T-helper 9 cell (primary cell): ENCODE results near the gene ORC1.
A peak's percentile ranks its signal among the peaks of the same experiment; 100 is the strongest.

Experiments
- DNase-seq: peaks from one replicate; pipeline ENCODE4 v3.0.0-alpha.2; 2020
- total RNA-seq, 2 donors: gene quantifications; one replicate each; lab custom pipeline; 2026; lab: John Stamatoyannopoulos, UW

ORC1 gene
- total RNA-seq, result 1.9 to 5.6 reads per million in 2 donors

DNA sequence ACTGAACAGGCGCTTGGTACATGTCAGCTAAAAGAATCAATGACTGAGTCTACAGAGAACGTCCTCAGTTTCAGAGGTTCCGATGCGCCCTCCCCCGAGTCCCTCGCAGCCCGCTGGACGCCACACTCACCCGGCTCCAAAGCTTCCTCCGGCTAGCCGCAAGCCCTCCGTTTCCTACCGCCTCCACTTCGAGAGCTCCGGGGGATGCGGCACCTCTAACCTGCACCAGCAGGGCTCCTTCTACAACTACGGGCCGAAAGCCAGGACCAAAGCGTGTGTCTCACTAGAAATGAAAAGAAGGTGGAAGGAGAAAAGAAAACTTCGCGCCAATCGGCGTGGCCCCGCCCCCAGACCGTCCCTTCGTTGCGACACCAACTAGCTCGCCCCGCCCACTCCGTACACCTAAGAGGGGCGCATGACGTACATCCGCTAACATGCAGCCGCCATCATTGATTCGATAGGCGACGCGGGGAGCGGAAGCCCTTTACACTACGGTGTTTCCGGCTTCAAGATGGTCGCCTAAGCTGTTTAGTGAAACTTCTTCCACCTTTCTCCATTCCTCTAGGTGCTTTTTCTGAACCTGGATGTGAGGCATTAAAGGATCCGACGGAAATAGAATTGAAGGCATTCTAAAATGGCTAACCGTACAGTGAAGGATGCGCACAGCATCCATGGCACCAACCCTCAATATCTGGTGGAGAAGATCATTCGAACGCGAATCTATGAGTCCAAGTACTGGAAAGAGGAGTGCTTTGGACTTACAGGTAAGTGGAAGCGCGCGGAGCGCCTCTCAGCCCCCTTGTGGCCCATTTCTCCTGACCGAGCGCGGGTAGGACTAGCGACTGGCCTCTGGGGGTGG lies at the start of gene ORC1, which contains the start of gene PRPF38A:
TSS of gene ORC1 (minus strand) at position 308 of the 859 bp plus-strand sequence. CDS start 2,200 bp downstream, outside the sequence.
TSS of gene PRPF38A (plus strand) at position 487 of the 859 bp plus-strand sequence. CDS start at position 635, 148 bp downstream.
- DNase-seq, result peak; percentile 97

DNA sequence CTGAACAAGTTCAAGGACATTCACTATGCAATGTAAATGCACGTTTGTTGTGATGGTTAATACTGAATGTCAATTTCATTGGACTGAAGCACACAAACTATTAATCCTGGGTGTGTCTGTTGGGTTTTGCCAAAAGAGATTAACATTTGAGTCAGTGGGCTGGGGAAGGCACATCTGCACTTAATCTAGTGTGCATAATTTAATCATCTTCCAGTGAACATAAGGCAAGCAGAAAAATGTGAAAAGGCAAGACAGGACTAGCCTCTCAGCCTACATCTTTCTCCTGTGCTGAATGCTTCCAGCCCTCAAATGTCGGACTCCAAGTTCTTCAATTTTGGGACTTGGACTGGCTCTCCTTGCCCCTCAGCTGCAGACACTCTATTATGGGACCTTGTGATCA lies 40.2 kb upstream of the ORC1 start:
- no peak for DNase-seq

DNA sequence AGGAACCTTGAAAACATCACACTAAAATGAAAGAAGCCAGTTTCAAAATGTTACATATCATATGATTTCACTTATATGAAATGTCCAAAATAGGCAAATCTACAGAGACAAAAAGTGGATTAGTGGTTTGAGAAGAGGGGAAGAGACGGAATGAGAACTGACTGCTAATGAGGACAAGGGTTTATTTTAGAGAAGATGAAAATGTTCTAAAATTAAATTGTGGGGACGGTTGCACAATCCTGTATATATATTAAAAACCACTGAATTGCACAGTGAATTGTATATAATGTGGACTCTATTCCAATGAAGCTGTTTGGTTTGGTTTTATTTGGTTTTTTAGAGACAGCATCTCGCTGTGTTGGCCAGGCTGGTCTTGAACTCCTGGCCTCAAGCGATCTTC lies 35.8 kb upstream of the ORC1 start:
- no peak for DNase-seq

DNA sequence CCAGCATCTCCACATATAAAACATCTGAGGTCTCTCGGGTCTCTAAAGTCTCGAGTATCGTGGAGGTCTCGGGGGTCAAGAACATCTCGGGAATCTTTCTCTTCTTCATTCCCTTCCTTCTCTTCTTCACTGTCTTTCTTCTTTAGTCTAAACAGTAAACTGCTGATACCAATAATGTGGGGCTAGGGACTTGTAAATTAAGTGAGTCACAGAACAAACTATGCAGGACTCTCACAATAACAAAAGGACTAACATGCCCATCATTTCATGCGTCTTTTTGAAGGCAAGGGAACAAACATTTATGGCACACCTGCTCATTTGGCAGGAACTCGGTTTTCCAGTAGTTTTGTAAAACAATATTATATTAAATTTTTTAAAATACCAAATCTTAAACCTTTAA lies 32.6 kb upstream of the ORC1 start:
- no peak for DNase-seq

DNA sequence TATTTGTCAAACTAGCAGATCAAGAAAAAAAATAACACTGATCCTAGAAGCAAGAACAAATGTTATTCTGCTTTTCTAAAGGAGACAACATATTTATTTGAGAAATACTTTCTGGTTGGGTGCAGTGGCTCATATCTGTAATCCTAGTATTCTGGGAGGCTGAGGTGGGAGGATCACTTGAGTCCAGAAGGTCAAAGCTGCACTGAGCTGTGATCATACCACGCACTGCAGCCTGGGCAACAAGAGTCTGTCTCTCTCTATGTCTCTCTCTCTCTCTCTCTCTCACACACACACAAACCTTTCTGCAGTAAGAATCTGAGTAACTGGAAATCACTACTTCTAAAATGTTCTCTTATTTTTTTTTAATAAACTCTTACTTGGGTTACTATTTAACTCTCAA lies 31.4 kb upstream of the ORC1 start:
- DNase-seq, result no peak

DNA sequence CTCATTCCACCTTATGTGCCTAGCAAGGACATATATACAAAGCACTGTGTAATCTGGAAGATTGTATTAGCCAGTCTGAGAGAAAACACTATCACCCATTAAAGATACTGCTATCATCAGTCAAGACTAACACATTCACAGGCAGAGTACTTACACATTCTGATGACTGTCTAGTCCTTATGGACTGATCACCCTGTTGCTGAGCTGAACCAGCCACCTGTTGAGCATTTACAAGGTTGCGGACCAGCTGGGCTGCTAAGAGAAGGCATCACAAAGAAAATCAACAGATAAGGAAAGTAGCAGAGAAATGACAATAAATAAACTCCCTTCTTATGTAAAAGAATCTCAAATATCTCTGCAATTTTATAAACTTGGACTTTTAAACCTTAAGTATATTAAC lies 31.0 kb upstream of the ORC1 start:
- DNase-seq, result no peak

DNA sequence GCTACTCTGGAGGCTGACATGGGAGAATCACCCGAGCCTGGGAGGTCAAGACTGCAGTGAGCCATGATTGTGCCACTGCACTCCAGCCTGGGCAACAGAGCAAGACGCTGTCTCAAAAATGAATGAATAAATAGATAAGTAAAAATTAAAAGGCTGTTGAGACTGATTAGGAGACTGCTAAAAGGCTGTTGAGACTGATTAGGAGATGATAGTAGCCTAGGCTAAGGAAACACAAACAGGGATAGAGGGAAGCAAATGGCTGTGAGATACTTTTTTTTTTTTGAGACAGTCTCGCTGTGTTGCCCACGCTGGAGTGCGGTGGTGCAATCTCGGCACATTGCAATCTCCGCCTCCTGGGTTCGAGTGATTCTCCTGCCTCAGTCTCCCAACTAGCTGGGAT lies 28.6 kb upstream of the ORC1 start:
- no peak for DNase-seq

DNA sequence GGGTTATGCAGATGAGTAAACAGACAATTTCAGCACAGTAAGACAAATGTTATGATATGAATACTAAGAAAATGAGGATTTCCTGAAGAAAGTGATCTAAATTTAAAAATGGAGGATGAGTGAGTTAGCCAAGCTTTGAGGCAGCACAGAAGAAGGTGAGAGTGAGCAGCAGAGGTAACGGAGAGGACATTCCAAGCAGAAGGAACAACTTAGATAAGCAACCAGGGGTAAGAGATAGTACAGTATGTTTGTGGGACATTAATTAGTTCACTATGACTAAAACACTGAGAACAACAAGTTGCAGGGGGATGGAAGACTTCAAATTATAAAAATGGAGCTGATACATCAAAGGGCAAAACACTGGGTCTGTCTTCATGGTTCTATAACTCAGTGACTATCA lies 22.9 kb upstream of the ORC1 start:
- DNase-seq, result no peak

DNA sequence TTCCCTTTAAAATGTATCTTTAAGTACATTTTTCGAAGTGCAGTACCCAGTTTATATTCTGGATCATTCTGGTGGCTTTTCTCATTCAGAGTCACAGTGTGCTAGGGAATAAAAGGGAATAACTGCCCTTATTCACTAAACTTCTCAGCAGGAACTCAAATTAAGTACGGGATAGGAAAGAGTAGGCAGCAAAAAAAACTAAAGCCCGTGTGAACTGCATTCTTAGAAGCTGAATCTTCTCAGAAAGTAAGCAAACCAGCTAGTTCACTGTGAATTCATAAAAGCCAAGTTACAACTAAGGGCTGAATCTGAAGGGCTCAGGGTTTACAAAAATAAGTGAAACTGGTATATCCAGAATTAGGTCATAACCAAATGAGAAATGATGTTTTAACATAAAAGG lies 22.1 kb upstream of the ORC1 start:
- DNase-seq, result no peak

DNA sequence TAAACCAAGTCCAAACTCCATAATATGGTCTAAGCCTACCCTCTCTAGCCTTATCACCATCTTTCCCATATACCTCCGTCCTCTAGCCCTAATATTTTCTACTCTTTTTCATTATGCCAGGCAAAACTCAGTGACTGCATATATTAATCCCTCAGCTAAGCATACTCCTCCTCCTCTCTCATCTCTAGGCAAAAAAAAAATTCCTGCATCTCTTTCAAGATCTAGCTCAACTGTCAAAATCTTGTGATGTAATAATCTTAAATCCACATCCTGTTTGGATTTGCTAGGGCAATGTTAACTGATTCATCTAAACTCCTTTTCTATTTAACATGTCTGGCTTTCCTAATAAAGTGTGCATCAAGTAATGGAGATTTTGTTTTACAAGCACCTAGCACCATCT lies 20.6 kb upstream of the ORC1 start:
- no peak for DNase-seq

DNA sequence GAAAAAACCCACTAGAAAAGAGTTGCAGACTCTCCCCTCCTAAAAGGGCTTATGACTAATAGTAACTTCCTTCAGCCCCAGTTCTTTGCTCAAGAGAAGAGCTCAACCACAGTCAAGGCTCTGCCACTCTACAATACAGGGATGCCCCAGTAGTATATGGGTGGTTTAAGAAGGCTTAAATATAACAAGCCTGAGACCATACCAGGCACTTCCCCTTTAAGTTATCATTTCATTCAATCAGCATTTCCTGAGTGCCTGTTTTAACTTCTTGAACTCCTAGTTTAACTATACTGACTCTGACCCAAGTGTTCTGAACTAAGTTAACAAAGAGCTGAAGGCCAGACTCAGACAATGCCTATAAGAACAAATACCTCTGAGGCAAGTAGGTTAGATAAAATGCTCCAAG lies 20.0 kb upstream of the ORC1 start:
- peak; percentile 16 for DNase-seq

DNA sequence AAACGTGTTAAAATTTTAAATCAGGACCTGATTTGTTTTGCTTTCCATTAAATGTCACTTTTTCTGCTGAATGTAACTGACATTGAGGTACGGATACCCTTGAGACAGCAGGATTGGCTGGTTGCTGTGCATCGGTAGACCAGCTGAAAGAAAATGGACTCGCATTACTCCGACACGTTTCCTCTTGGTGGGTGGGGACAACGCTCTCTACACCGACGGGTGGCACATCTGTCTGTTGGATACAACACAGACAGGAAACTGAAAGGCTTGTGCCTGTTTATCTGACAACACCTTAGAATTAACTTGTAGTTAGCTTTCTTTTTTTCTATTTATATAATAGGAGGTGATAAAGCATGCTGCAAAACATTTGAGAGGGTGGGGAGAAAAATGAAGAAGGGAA lies 19.5 kb upstream of the ORC1 start:
- peak; percentile 56 for DNase-seq

DNA sequence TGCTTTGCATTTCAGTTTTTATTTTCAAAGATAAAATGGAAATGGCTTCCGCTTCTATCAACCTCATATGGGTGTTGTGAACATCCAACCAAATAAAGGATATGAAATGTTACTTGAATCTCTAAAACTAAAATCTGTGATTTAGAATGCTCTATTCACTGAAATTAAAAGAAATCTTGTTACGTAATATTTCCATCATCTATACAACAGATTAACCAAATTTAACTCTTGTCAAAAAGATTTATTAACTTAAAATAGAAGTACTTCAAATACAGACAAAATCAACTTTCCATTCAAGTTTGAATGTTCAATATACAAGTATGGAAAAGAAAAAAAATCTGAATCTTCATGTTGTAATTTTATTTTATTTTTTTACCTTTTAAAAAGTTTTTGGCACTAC lies 18.8 kb upstream of the ORC1 start:
- DNase-seq, result no peak

DNA sequence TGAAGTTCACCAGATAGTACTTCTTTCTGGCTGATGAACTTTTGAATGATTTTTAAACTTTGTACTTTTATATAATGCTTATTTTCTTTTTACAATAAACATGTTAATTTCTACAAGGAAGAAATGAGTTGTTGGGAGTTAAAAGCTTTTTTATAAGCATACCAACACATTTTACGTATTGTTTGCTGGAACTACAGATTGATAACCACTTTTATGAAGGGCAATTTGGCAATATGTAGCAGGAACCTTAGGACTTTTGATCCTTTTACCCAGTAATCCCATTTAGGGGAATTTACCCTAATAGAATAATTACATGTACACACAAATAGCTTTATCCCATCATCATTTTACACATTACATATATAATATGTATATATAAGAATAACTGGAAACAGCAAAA lies 16.5 kb upstream of the ORC1 start:
- no peak for DNase-seq

DNA sequence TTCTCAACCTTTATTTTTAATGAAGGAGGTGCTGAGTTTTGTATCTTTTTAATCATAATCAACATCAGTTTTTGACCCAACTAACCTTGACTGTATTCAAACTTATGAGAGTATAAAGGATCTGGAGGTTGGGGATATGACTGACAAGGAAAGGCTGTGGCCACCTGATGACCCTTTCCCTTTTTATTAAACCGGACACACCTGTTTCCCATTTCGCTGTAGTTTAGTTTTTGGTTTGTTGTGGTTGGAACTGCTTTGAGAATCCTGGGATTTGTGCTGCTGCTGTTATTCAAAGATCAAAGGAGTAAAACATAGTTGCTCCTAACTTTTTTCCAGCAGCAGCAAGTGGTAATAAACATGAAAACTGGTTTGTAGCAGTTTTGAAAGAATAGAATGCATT lies 12.6 kb upstream of the ORC1 start:
- no peak for DNase-seq

DNA sequence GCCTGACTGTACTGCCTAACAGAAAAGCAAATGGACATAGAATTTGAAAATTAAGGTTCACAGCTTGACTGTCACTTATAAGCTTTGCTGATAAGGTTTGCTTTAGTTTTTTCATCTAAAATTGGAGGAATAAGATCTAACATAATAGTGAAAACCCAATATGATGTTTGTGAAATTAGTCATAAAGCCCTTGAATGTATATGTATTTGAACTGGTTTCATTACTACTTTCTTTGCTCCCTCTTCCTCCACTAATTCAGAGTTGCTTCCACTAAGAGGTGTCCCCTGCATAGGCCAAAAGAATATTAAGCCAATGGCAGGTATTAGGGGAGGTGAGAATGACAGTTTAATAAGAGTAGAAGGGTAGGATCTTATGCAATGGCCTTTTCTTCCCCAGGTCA lies 10.7 kb upstream of the ORC1 start:
- DNase-seq, result no peak

DNA sequence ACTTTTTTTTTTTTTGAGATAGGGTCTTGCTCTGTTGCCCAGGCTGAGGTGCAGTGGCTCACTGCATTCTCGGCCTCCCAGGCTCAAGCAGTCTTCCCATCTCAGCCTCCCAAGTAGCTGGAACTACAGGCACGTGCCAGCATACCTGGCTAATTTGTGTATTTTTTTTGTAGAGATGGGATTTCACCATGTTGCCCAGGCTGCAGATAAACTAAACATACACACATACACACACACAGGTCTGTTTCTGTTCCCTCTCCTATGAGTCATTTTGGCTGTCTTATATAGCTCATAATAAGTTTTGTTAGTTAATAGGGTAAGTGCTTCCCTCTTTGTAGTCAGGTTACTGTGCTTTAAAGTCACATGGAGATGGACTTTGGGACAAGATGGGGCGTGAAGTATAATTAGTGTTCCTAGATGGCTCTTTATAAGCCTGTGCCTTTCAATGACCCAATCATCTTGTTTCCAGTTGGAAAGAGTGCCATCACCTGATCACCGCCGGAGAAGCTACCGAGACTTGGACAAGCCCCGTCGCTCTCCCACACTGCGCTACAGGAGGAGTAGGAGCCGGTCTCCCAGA lies 9.3 kb upstream of the ORC1 start:
- DNase-seq, result no peak

DNA sequence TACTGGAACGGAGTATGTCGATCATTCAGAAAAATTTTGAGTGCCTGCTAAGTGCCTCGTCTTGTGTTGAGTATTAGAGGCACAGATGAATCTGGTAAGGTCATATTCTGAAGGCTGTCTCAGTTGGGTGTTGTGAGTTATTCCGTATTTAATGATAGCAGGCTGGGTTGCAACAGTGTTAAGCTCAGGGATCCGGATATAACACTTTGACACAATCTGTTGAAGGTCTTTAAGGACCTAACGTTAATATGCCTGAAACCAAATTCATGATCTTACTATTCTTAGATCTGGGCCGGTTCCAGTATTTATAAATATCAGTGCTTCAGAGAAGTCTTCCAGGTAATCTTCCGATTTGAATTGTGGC lies 734 bp upstream of the ORC1 start:
- DNase-seq, result no peak

DNA sequence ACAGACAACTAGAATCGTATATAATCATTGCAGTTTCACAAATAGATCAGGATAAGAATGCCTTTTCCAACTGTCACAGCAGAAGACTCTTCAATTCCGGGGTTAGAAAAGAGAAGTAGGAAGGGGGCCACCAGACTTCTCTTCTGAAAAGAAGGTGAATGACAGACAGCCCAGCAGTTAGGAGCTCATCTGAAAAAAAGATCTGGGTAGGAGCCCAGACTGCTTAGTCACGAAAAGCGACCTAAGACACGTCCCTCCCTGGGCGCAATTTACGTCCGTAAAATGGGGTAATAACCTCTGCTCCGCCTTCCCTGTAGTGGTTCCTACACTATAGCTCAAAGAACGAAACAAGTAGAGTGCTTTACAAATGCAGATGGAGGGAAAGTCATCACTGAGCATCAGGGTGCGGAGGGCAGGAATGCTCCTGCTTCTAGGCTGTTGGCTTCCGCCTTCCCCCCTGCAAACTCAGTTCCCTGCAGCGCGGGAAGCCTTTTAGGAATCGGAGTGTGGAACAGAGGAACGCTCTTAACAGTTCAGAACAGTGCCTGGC lies 582 bp downstream of the ORC1 start:
- DNase-seq, result peak; percentile 15

DNA sequence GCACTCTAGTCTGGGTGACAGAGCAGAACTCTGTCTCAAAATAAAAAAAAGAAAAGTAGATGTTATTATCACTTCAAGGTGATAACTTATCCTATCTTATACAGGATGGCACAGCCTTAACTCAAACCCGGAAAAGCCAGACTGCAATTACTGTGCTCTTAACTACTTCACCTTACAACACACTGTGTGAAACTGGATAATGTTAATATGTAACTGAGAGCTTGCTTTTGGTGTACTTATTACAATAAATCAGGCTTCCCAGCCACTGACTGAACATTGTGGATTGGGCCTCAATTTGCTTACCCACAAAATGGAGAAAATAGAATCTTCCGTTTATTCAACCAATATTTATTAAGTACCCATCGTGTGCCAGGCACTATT lies 1.4 kb downstream of the ORC1 start:
- DNase-seq, result no peak

DNA sequence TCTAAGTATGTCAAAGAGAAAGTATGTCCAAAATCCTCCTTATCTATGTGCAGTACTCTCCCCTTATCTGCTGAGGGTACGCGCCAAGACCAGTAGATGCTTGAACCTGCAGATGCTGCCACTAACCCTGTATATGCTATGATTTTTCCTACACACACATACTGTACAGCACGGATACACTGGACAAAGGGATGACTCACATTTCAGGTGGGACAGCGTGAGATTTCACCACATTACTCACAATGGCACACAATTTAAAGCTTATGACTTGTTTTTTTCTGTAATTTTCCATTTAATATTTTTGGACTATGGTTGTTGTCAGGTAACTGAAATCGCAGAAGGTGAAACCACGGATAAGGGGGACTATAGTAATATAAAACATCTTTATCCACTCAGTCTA lies 4.1 kb downstream of the ORC1 start:
- DNase-seq, result no peak

DNA sequence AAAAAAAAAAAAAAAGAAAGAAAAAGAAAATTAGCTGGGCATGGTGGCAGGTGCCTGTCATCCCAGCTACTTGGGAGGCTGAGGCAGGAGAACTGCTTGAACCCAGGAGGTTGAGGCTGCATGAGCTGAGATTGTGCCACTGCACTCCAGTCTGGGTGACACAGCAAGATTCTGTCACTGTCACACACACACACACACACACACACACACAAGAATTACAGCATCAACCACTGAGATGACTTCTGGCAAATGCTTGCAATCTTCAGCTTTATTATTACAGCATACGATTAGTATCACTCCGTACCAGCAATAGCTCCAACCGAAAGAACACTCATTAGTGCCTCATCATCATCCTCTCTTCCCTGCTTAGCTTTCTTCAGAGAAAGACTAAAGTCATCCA lies 4.6 kb downstream of the ORC1 start:
- DNase-seq, result no peak

DNA sequence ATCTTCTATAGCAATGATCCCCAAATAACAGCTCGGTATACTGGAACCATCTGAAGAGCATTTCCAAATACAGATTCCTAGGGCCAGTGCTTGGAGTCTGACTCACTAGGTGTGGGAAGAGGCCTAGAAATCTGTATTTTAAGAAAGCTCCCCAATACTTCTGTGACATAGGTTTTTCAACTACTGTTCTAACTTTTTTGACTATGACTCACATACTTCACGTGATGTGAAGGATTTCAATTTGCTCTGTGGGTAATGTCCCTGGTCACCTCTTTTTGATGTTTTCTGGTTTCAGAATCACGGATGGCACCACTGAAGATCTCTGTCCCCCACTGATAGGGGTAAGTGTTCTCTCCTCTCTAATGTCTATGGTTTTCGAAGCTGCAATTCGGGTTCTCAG lies 11.0 kb downstream of the ORC1 start:
- no peak for DNase-seq

DNA sequence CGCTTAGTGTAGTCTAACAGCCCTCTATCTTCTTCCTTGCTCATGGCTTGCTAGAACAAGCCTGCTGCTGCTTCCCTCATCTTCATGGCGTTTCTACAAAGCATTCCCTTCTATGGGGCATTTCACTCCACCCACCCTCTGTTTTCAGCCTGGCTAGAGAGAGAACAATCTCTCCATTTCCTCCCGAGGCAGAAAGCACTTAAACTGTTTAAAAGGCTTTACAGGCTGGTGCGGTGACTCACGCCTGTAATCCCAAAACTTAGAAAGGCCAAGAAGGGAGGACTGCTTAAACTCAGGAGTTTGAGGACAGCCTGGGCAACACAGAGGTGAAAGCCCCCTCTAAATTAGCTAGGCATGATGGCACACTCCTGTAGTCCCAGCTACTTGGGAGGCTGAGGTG lies 17.8 kb downstream of the ORC1 start:
- DNase-seq, result no peak
